Astrocyte (in vitro differentiated cells and primary cell): ENCODE results near the gene CRP. TPM values are rescaled to one million over a fixed set of nuclear protein-coding genes. Genes with fewer than 3 reads are reported as not detected.

ENCODE experiments used
- DNase-seq: peaks from one replicate; pipeline ENCODE4 v3.0.0-alpha.2; 2010; ENCODE audit warnings: low read depth
- FAIRE-seq: peaks from 2 replicates; lab custom pipeline; 2011; peaks lifted over from hg19 to GRCh38; lab: Jason Lieb, UNC
- H2AFZ ChIP-seq: 2 replicates; pipeline ENCODE4 v1.6.0; 2012; ENCODE audit warnings: low read depth, low read length, inconsistent platforms
- H3K27ac ChIP-seq: 2 replicates; pipeline ENCODE4 v1.5.1; 2011; ENCODE audit warnings: low read depth, low read length, inconsistent platforms
- H3K27me3 ChIP-seq: 2 replicates; pipeline ENCODE4 v1.6.0; 2011; ENCODE audit warnings: low read length, inconsistent platforms; ENCODE audit not compliant: insufficient read depth
- H3K36me3 ChIP-seq: 2 replicates; pipeline ENCODE4 v1.5.1; 2011; ENCODE audit warnings: low read length, inconsistent platforms; ENCODE audit not compliant: insufficient read depth
- H3K4me1 ChIP-seq: 2 replicates; pipeline ENCODE4 v1.5.1; 2011; ENCODE audit warnings: low read length, inconsistent platforms; ENCODE audit not compliant: insufficient read depth
- H3K4me2 ChIP-seq: 2 replicates; pipeline ENCODE4 v1.6.0; 2012; ENCODE audit warnings: low read length, inconsistent platforms
- H3K4me3 ChIP-seq: 2 replicates; pipeline ENCODE4 v1.5.1; 2011; ENCODE audit warnings: low read depth, mild to moderate bottlenecking, low read length, inconsistent platforms; ENCODE audit not compliant: insufficient read depth
- H3K79me2 ChIP-seq: 2 replicates; pipeline ENCODE4 v1.6.0; 2012; ENCODE audit warnings: mild to moderate bottlenecking, low read length, inconsistent platforms; ENCODE audit not compliant: insufficient read depth
- H3K9ac ChIP-seq: 2 replicates; pipeline ENCODE4 v1.6.0; 2012; ENCODE audit warnings: mild to moderate bottlenecking, low read length, inconsistent platforms
- H3K9me3 ChIP-seq: 2 replicates; pipeline ENCODE4 v1.5.1; 2012; ENCODE audit warnings: low read depth, mild to moderate bottlenecking, low read length, inconsistent platforms; ENCODE audit not compliant: insufficient read depth
- H4K20me1 ChIP-seq: 2 replicates; pipeline ENCODE4 v1.6.0; 2012; ENCODE audit warnings: low read length, inconsistent platforms; ENCODE audit not compliant: insufficient read depth
- H3K27ac Mint-ChIP-seq: one replicate; pipeline ENCODE4 v1.8.0; 2021; ENCODE audit warnings: mild to moderate bottlenecking, mixed read lengths; ENCODE audit not compliant: unreplicated experiment
- H3K27me3 Mint-ChIP-seq: one replicate; pipeline ENCODE4 v1.8.0; 2021; ENCODE audit warnings: low read depth, mixed read lengths; ENCODE audit not compliant: unreplicated experiment
- H3K36me3 Mint-ChIP-seq: one replicate; pipeline ENCODE4 v1.8.0; 2021; ENCODE audit warnings: low read depth, mixed read lengths; ENCODE audit not compliant: unreplicated experiment
- H3K4me1 Mint-ChIP-seq: one replicate; pipeline ENCODE4 v1.8.0; 2021; ENCODE audit warnings: low read depth, mixed read lengths; ENCODE audit not compliant: unreplicated experiment
- H3K4me3 Mint-ChIP-seq: one replicate; pipeline ENCODE4 v1.8.0; 2021; ENCODE audit warnings: mild to moderate bottlenecking, moderate library complexity, mixed read lengths; ENCODE audit not compliant: unreplicated experiment
- H3K9me3 Mint-ChIP-seq: one replicate; pipeline ENCODE4 v1.8.0; 2021; ENCODE audit warnings: mild to moderate bottlenecking, mixed read lengths; ENCODE audit not compliant: unreplicated experiment
- CTCF ChIP-seq: IDR thresholded peaks from 2 replicates; pipeline ENCODE4 v1.5.1; 2011; ENCODE audit warnings: low read depth, mild to moderate bottlenecking, inconsistent platforms, low read length, moderate library complexity; ENCODE audit not compliant: insufficient read depth
- EZH2 ChIP-seq: IDR thresholded peaks from 2 replicates; pipeline ENCODE4 v1.6.1; 2012; ENCODE audit warnings: mild to moderate bottlenecking, low read length, inconsistent platforms; ENCODE audit not compliant: insufficient read depth
- total RNA-seq: library from RNA; stranded (reverse); gene quantifications from 2 replicates; pipeline ENCODE4 v1.2.1, GENCODE V29; 2021

CRP gene
- total RNA-seq, 1 donor from 2014 or later: not detected

GRCh38 chr1:159668739-159669138 is 45.6 kb downstream of the CRP start:
- Histone ChIP-seq H3K79me2 (no peaks in the 10 kb centered on the region), H3K4me2 (no peak overlapping the region), H3K27me3 (no peaks in the 10 kb centered on the region), H3K4me3 (no peak overlapping the region), H4K20me1 (no peaks in the 10 kb centered on the region), H3K9me3 (no peaks in the 10 kb centered on the region), H3K36me3 (no peaks in the 10 kb centered on the region), H3K9ac (no peak overlapping the region), H3K4me1 (no peaks in the 10 kb centered on the region), H2AFZ (no peak overlapping the region), H3K27ac (no peak overlapping the region)
- Mint-ChIP-seq H3K27ac (no peak overlapping the region), H3K27me3 (no peaks in the 10 kb centered on the region), H3K36me3 (no peaks in the 10 kb centered on the region), H3K4me1 (no peaks in the 10 kb centered on the region), H3K9me3 (peaks cover 4% of the 10 kb centered on the region), H3K4me3 (no peak overlapping the region)
- FAIRE-seq (no peak), DNase-seq (no peak)
- no peak for TF ChIP-seq EZH2
- no peak for TF ChIP-seq CTCF

- no peak overlapping the region for H3K4me3 Mint-ChIP-seq
- Histone ChIP-seq H2AFZ (no peak overlapping the region), H3K4me3 (no peak overlapping the region), H3K9ac (no peak overlapping the region), H3K27me3 (no peaks in the 10 kb centered on the region), H3K4me1 (no peaks in the 10 kb centered on the region), H3K79me2 (no peaks in the 10 kb centered on the region), H3K36me3 (no peaks in the 10 kb centered on the region), H3K9me3 (peaks cover 2% of the 10 kb centered on the region), H4K20me1 (no peaks in the 10 kb centered on the region), H3K4me2 (no peak overlapping the region), H3K27ac (no peak overlapping the region)
- no peaks in the 10 kb centered on the region for H3K4me1 Mint-ChIP-seq
- H3K27ac Mint-ChIP-seq: no peak overlapping the region
- TF ChIP-seq EZH2 (no peak), CTCF (no peak)
- FAIRE-seq (no peak), DNase-seq (no peak)
- no peaks in the 10 kb centered on the region for H3K36me3 Mint-ChIP-seq
- peaks cover 3% of the 10 kb centered on the region for H3K9me3 Mint-ChIP-seq
- no peaks in the 10 kb centered on the region for H3K27me3 Mint-ChIP-seq
Observed at GRCh38 chr1:159664247-159664646, 50.1 kb downstream of the CRP start.

- H3K4me3 ChIP-seq: no peak overlapping the region
- no peaks in the 10 kb centered on the region for H3K4me1 Mint-ChIP-seq
- TF ChIP-seq EZH2 (no peak), CTCF (no peak)
Observed at GRCh38 chr1:159663552-159663951, 50.8 kb downstream of the CRP start.

More at GRCh38 chr1:159663552-159663951, 50.8 kb downstream of the CRP start:
- Histone ChIP-seq H3K36me3 (no peaks in the 10 kb centered on the region), H3K4me2 (no peak overlapping the region), H2AFZ (no peak overlapping the region), H3K9ac (no peak overlapping the region), H3K79me2 (no peaks in the 10 kb centered on the region), H3K27me3 (no peaks in the 10 kb centered on the region), H3K27ac (no peak overlapping the region), H3K9me3 (peaks cover 2% of the 10 kb centered on the region), H3K4me1 (no peaks in the 10 kb centered on the region), H4K20me1 (no peaks in the 10 kb centered on the region)
- peaks cover 3% of the 10 kb centered on the region for H3K9me3 Mint-ChIP-seq
- H3K36me3 Mint-ChIP-seq: no peaks in the 10 kb centered on the region
- FAIRE-seq (no peak), DNase-seq (no peak)
- H3K27me3 Mint-ChIP-seq: no peaks in the 10 kb centered on the region
- no peak overlapping the region for H3K4me3 Mint-ChIP-seq
- no peak overlapping the region for H3K27ac Mint-ChIP-seq
